OCI-M2 (cell line): ENCODE measurements around the gene SMIM35.

Experiments
- DNase-seq: peaks from one replicate; lab custom pipeline; 2025; ENCODE audit not compliant: unreplicated experiment; lab: John Stamatoyannopoulos, UW

Gene SMIM35

GRCh38 chr11:117969160-117969991 lies 117.4 kb downstream of the SMIM35 start:
- DNase-seq, result no peak

GRCh38 chr11:117966908-117967307 lies 119.9 kb downstream of the SMIM35 start:
- no peak for DNase-seq

- no peak for DNase-seq
Observed at GRCh38 chr11:117962826-117963225, 123.9 kb downstream of the SMIM35 start.

GRCh38 chr11:117961896-117962295 lies 124.9 kb downstream of the SMIM35 start:
- no peak for DNase-seq

GRCh38 chr11:117960406-117960805 lies 126.4 kb downstream of the SMIM35 start:
- no peak for DNase-seq

- DNase-seq, result no peak
Observed at GRCh38 chr11:117959438-117960149, 127.2 kb downstream of the SMIM35 start.

GRCh38 chr11:117958949-117959348 lies 127.8 kb downstream of the SMIM35 start:
- no peak for DNase-seq
